ENCODE measurements around the gene PRKN.

DNA sequence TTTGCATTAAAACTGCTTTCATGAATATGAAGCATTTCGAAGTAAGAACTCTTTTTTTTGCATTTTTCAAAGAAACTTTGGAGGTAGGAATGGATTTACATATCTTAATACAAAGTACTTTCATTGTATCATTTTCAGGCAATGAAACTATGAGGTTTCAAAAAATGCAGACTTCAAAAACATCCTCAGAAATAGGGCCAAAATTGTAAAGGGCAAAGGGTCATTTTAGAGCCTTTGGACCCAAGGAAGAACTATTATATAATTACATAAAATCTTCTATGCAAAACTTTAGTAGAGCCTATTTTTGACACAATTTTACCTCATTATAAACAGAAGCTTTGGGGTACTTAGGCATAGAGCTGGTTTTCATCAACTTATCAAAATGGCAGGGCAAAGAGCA is 4.9 kb downstream of the PRKN start:
- TF ChIP-seq, protein P1, sequence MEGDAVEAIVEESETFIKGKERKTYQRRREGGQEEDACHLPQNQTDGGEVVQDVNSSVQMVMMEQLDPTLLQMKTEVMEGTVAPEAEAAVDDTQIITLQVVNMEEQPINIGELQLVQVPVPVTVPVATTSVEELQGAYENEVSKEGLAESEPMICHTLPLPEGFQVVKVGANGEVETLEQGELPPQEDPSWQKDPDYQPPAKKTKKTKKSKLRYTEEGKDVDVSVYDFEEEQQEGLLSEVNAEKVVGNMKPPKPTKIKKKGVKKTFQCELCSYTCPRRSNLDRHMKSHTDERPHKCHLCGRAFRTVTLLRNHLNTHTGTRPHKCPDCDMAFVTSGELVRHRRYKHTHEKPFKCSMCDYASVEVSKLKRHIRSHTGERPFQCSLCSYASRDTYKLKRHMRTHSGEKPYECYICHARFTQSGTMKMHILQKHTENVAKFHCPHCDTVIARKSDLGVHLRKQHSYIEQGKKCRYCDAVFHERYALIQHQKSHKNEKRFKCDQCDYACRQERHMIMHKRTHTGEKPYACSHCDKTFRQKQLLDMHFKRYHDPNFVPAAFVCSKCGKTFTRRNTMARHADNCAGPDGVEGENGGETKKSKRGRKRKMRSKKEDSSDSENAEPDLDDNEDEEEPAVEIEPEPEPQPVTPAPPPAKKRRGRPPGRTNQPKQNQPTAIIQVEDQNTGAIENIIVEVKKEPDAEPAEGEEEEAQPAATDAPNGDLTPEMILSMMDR (IDR thresholded peaks at IDR 0.05; ENCODE audit: poor library complexity) = no peak
- TF ChIP-seq EZH2 (IDR thresholded peaks at IDR 0.05; ENCODE audit: borderline replicate concordance) = no peak
